ENCODE data around the gene PMVK.

PMVK gene

DNA sequence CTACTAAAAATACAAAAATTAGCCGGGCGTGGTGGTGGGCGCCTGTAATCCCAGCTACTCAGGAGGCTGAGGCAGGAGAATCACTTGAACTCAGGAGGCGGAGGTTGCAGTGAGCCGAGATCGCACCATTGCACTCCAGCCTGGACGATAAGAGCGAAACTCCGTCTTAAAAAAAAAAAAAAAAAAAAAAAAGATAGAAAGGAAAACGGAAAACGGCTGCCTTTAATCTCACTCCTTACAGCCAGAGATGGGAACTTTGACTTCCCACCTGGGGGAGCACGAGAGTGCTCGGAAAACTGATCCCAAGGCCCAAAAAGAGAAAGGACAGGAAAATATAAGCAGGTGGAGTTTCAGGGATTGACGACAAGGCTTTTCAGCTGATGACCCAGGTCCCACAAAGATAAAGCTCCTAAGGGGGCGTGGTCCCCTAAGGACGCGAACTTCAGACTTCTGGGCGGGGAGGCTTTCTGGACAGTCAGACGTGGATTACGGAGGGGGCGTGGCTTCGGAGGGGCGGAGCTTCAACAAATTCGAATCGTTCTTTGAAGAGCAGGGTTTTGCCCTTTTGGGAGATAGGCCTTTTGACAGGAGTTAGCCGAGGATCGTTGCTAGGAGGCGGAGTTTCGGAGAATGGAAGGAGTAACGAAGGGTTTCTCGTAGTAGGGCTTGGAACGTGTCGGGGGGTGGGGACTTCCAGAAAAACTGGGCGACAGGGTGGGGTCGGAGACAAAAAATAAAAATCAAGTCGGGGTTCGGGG lies 37.0 kb upstream of the PMVK start:
- peak overlapping the region; percentile 83 to 85 for H3K4me3 ChIP-seq (ENCODE audit: low read depth in 1 of 2, low read length in 2 of 2)

DNA sequence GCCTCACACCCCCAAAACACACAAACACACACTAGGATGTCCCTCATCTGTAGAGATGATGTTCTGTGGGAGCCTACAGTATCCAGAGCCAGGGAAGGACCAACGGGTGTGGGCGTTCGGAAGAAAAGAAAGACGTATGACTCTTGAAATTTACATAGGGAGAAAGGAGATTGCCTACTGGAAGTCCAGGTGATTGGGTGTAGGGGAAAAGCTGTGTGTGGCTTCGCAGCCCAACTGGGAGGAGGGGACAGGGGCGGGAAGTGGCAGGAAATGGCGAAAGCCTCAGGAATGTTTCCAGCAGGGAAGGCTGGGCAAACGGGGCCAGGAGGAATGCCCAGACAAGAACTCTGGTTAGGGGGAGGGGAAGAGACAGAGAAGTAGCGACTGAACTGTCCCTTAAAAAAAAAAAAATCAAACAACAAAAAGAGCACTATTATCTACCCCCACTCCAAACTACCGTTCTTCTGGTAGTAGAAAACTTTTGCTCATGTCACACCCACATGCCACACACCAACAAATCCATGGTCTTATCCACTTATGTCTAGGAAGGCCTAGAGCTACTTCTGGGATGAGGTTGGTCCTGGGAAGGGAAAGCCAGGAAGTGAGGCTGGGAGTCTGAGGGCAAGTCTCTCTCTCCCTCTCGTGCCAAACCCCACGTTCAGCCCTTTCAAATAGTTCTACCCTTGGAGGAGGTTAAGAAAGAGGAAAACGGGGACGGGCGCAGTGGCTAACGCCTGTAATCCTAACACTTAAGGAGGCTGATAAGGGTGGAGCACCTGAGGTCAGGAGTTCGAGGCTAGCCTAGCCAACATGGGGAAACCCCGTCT lies 36.2 kb upstream of the PMVK start:
- Histone ChIP-seq H3K27ac (ENCODE audit: low read length) (peak overlapping the region; percentile 95), H3K27me3 (ENCODE audit: low read depth, low read length) (no peaks in the 10 kb centered on the region), H3K9me3 (ENCODE audit: control insufficient read depth in 1 of 2, low read length in 2 of 2) (no peaks in the 10 kb centered on the region), H3K4me3 (ENCODE audit: low read depth in 1 of 2, low read length in 2 of 2) (peak overlapping the region; percentile 83 to 85), H3K4me1 (ENCODE audit: control insufficient read depth in 1 of 2, insufficient read depth in 2 of 2, low read length in 2 of 2) (peaks cover 23 to 47% of the 10 kb centered on the region in 2 donors), H3K36me3 (ENCODE audit: control insufficient read depth in 1 of 2, insufficient read depth in 2 of 2, low read length in 2 of 2) (peaks cover 8 to 19% of the 10 kb centered on the region in 2 donors)

More for the DNA sequence above, 37.0 kb upstream of the PMVK start:
- Histone ChIP-seq H3K36me3 (ENCODE audit: control insufficient read depth in 1 of 2, insufficient read depth in 2 of 2, low read length in 2 of 2) (peaks cover 4 to 11% of the 10 kb centered on the region in 2 donors), H3K4me1 (ENCODE audit: control insufficient read depth in 1 of 2, insufficient read depth in 2 of 2, low read length in 2 of 2) (peaks cover 23 to 46% of the 10 kb centered on the region in 2 donors), H3K27me3 (ENCODE audit: low read depth, low read length) (no peaks in the 10 kb centered on the region), H3K9me3 (ENCODE audit: control insufficient read depth in 1 of 2, low read length in 2 of 2) (no peaks in the 10 kb centered on the region), H3K27ac (ENCODE audit: low read length) (peak overlapping the region; percentile 95)

DNA sequence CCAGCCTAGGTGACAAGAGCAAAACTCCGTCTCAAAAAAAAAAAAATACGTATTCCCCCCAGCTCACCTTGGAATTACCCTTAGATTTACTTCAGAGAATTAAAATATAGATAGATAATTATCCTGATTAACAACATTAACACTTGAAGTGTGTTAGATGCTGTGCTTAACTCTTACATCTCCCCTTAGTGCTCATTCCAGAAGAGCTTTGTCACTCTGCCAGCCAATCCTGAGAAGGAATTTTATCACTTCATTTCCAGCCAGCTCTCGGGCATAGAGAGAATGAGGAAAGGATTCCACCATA lies 35.6 kb upstream of the PMVK start:
- Histone ChIP-seq H3K27ac (ENCODE audit: low read length) (peak overlapping the region; percentile 95), H3K4me3 (ENCODE audit: low read depth in 1 of 2, low read length in 2 of 2) (peak overlapping the region; percentile 83 to 85), H3K36me3 (ENCODE audit: control insufficient read depth in 1 of 2, insufficient read depth in 2 of 2, low read length in 2 of 2) (peaks cover 13 to 25% of the 10 kb centered on the region in 2 donors), H3K9me3 (ENCODE audit: control insufficient read depth in 1 of 2, low read length in 2 of 2) (no peaks in the 10 kb centered on the region), H3K4me1 (ENCODE audit: control insufficient read depth in 1 of 2, insufficient read depth in 2 of 2, low read length in 2 of 2) (peaks cover 23 to 47% of the 10 kb centered on the region in 2 donors), H3K27me3 (ENCODE audit: low read depth, low read length) (no peaks in the 10 kb centered on the region)

DNA sequence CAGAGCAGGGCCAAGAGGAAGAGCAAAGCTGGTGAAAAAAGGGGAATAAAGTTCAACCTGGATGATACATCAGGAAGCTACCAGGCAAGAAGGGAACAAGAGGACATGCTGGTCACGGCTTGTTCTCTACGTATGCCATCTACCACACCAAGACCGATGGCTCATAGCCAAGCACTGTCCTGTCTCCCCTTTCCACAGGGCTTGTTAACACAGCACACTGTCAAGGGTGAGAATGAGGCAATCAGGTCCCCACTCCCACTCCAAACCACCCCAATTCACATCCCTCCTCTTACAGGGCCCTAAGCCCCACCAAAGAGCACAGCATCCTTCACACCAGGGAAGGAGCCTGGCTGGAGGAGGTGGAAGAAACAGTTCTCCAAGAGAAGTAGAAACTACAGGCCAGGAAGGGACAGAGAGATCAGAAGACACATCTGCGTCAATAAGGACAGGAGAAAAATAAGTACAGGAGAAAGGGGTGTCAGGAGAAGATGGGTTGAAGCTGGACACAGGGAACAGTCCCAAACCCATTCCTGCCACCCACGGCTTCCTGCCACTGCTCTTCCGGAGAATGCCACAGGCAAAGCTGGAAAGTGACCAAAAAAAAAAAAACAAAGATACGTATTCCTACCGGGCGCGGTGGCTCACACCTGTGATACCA lies 35.0 kb upstream of the PMVK start:
- H3K36me3 ChIP-seq (ENCODE audit: control insufficient read depth in 1 of 2, insufficient read depth in 2 of 2, low read length in 2 of 2): peaks cover 20 to 32% of the 10 kb centered on the region in 2 donors
- peak overlapping the region; percentile 48 to 65 for H3K4me3 ChIP-seq (ENCODE audit: low read depth in 1 of 2, low read length in 2 of 2)
- H3K27me3 ChIP-seq (ENCODE audit: low read depth, low read length): no peaks in the 10 kb centered on the region
- H3K9me3 ChIP-seq (ENCODE audit: control insufficient read depth in 1 of 2, low read length in 2 of 2): no peaks in the 10 kb centered on the region
- peaks cover 23 to 46% of the 10 kb centered on the region in 2 donors for H3K4me1 ChIP-seq (ENCODE audit: control insufficient read depth in 1 of 2, insufficient read depth in 2 of 2, low read length in 2 of 2)
- peak overlapping the region; percentile 78 for H3K27ac ChIP-seq (ENCODE audit: low read length)

DNA sequence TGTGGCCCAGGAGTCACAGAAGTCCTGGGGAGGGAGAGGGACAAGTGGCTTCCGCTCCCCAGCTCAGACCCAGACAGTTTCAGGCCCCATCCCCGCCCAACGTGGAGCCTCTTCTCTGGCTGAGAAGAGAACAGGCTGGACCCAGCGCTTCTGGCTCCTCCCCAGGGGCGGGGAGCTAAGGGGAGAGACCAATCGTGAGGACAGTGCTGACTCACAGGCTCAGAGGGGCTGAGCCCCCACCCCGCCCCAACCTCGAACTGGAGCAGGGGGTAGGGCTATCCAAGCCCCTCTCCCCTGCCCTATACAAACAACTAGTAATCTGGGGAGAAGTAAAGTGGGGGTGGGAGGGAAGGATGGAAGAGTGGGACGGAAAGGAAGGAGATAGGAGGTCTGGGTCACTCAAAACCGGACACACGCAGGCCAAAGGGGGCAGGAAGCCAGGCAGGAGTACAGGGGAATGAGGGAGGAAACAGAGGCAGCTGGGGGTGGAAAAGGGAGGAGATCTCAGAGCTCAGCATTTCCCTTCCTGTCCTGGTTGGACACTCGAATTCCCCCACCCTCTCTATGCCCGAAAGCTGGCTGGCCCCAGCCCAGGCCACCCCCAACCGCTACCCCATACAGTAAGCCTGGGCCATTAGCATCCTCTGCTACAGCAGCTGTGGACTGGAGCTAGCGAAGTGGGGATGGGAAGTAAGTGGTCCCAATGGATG lies 34.3 kb upstream of the PMVK start, which contains the start of gene SHC1:
TSS of gene SHC1 (minus strand) at position 117 of the 710 bp plus-strand sequence. CDS start 221 bp downstream, outside the sequence.
- Histone ChIP-seq H3K27ac (ENCODE audit: low read length) (peak within 1 kb of the TSS; percentile 78), H3K4me3 (ENCODE audit: low read depth in 1 of 2, low read length in 2 of 2) (peak within 1 kb of the TSS; percentile 48 to 65), H3K36me3 (ENCODE audit: control insufficient read depth in 1 of 2, insufficient read depth in 2 of 2, low read length in 2 of 2) (peaks cover 26 to 38% of the 10 kb centered on the region in 2 donors), H3K27me3 (ENCODE audit: low read depth, low read length) (no peaks in the 10 kb centered on the region), H3K9me3 (ENCODE audit: control insufficient read depth in 1 of 2, low read length in 2 of 2) (no peaks in the 10 kb centered on the region), H3K4me1 (ENCODE audit: control insufficient read depth in 1 of 2, insufficient read depth in 2 of 2, low read length in 2 of 2) (peaks cover 17 to 39% of the 10 kb centered on the region in 2 donors)

DNA sequence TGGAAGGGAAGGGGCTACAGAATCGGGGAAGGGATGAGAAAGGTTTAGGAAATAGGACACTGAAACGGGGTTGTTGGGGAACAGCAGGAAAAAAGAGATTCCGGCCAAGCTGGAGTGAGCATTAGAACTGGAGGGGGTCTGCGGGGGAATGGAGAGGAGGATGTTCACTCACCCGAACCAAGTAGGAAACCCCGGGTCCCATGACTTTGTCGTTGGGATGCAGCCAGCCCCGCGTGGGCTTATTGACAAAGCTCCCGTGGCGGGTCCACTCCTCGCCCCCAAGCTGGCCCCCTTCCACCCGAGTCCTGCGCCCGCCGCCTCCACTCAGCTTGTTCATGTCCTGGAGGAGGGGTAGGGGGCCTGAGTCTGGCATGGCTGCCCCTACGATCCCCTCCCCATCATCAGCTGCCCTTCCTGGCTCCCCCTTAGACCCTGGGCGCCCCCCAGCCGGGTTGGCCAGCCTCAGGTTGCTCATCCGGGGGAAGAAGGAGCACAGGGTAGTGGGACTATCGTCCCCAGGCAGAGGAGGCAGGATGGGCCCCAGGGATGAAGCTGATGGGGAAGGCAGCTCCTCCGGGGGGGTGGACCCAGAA lies 33.4 kb upstream of the PMVK start:
- no peaks in the 10 kb centered on the region for H3K9me3 ChIP-seq (ENCODE audit: control insufficient read depth in 1 of 2, low read length in 2 of 2)
- H3K36me3 ChIP-seq (ENCODE audit: control insufficient read depth in 1 of 2, insufficient read depth in 2 of 2, low read length in 2 of 2): peaks cover 27 to 46% of the 10 kb centered on the region in 2 donors
- H3K27me3 ChIP-seq (ENCODE audit: low read depth, low read length): no peaks in the 10 kb centered on the region
- H3K4me1 ChIP-seq (ENCODE audit: control insufficient read depth in 1 of 2, insufficient read depth in 2 of 2, low read length in 2 of 2): peaks cover 17 to 39% of the 10 kb centered on the region in 2 donors
- peak overlapping the region; percentile 48 to 65 for H3K4me3 ChIP-seq (ENCODE audit: low read depth in 1 of 2, low read length in 2 of 2)
- peak overlapping the region; percentile 78 for H3K27ac ChIP-seq (ENCODE audit: low read length)

DNA sequence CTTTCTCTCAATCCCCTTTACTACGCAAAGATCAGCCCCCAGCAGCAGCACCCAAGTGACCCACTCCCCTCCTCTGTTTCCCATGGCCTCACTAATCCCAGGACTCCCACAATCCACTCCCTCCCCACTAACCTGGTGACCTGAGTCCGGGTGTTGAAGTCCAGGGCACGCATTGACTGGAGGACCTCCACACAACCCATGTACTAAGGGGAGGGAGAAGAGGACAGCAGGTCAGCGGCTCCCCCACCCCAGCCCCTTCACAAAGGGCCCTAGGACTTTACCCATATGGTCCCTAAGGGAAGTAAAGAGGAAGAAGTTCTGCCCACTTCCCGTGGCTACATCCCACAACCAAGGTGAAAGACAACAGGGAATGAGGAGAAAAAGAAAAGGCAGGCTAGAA lies 32.7 kb upstream of the PMVK start:
- Histone ChIP-seq H3K4me1 (ENCODE audit: control insufficient read depth in 1 of 2, insufficient read depth in 2 of 2, low read length in 2 of 2) (peaks cover 17 to 39% of the 10 kb centered on the region in 2 donors), H3K9me3 (ENCODE audit: control insufficient read depth in 1 of 2, low read length in 2 of 2) (no peaks in the 10 kb centered on the region), H3K27ac (ENCODE audit: low read length) (peak overlapping the region; percentile 78), H3K4me3 (ENCODE audit: low read depth in 1 of 2, low read length in 2 of 2) (peak overlapping the region; percentile 48 to 65), H3K27me3 (ENCODE audit: low read depth, low read length) (no peaks in the 10 kb centered on the region), H3K36me3 (ENCODE audit: control insufficient read depth in 1 of 2, insufficient read depth in 2 of 2, low read length in 2 of 2) (peaks cover 31 to 52% of the 10 kb centered on the region in 2 donors)

DNA sequence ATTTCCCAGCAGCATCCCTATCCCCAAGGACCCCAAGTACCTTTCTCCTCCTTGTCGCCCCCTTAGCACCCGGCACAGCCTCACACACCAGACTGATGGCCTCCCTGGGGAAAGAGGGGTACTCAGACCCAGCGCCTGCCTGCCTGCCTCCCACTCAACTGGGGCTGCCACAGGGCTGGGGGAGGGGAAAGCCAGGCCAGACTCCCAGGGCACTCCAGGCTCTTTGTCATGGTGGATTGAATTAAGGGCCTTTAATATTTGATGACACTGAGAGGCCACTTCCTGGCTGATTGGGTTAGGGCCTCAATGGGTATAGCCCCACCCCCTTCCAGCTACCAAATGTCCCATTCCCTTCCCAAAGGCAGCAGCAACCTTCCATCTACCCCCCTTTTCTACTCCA lies 32.2 kb upstream of the PMVK start:
- Histone ChIP-seq H3K4me1 (ENCODE audit: control insufficient read depth in 1 of 2, insufficient read depth in 2 of 2, low read length in 2 of 2) (peaks cover 17 to 39% of the 10 kb centered on the region in 2 donors), H3K9me3 (ENCODE audit: control insufficient read depth in 1 of 2, low read length in 2 of 2) (no peaks in the 10 kb centered on the region), H3K36me3 (ENCODE audit: control insufficient read depth in 1 of 2, insufficient read depth in 2 of 2, low read length in 2 of 2) (peaks cover 34 to 52% of the 10 kb centered on the region in 2 donors), H3K27ac (ENCODE audit: low read length) (peak overlapping the region; percentile 78), H3K27me3 (ENCODE audit: low read depth, low read length) (no peaks in the 10 kb centered on the region), H3K4me3 (ENCODE audit: low read depth in 1 of 2, low read length in 2 of 2) (peak overlapping the region; percentile 48 to 65)

DNA sequence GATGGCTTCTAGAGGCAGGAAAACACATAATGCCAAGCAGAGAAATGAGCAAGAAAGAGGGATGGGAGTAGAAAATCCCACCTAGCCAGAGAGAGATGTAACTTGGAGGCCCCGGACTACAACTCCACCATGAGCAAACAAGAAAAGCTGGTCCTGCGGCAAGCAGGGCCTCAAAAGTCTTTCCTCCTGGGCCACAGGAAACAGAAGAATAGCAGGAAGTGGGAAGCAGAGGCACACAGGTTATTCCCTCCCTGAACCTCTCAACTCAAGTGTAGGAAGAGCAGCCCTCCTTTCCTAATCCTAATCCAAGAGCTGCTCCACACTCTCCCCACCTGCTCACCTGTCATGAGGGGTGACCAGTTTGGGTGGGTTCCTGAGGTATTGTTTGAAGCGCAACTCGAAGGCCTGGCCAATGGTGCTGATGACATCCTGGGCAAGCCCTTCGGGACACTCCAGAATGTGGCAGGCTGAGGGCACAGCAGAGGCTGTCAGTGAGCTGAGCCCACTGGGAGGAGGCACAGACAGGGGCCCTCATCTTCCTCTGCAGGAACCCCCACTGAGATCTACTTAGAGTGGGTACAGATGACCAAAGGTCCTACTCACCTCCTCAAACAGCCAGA lies 30.9 kb upstream of the PMVK start:
- no peaks in the 10 kb centered on the region for H3K27me3 ChIP-seq (ENCODE audit: low read depth, low read length)
- peaks cover 40 to 58% of the 10 kb centered on the region in 2 donors for H3K36me3 ChIP-seq (ENCODE audit: control insufficient read depth in 1 of 2, insufficient read depth in 2 of 2, low read length in 2 of 2)
- H3K9me3 ChIP-seq (ENCODE audit: control insufficient read depth in 1 of 2, low read length in 2 of 2): no peaks in the 10 kb centered on the region
- peak overlapping the region in 1 of 2 donors; percentile 30 for H3K4me3 ChIP-seq (ENCODE audit: low read depth in 1 of 2, low read length in 2 of 2)
- peaks cover 14 to 38% of the 10 kb centered on the region in 2 donors for H3K4me1 ChIP-seq (ENCODE audit: control insufficient read depth in 1 of 2, insufficient read depth in 2 of 2, low read length in 2 of 2)
- H3K27ac ChIP-seq (ENCODE audit: low read length): peak overlapping the region; percentile 14

DNA sequence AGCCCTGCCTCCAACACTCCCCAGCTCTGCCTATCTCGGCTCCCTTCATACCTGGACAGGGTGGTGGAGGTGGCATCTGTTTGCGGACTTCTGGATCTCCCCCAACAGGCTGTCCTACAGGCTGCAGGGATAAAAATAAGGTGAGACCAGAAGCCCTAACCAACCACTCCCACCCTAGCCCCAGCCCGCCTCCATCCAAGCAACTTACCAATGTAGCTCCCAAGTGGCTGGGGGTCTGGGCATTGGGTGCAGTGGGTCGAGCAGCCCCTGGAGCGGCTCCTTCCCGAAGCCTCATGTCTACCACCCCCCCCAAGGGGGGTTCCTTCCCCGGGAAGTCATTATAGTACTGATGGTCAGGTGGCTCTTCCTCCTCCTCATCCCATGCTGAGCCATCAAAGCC lies 29.6 kb upstream of the PMVK start:
- Histone ChIP-seq H3K4me3 (ENCODE audit: low read depth in 1 of 2, low read length in 2 of 2) (no peak overlapping the region), H3K9me3 (ENCODE audit: control insufficient read depth in 1 of 2, low read length in 2 of 2) (no peaks in the 10 kb centered on the region), H3K27me3 (ENCODE audit: low read depth, low read length) (no peaks in the 10 kb centered on the region), H3K27ac (ENCODE audit: low read length) (no peak overlapping the region), H3K4me1 (ENCODE audit: control insufficient read depth in 1 of 2, insufficient read depth in 2 of 2, low read length in 2 of 2) (peaks cover 4 to 32% of the 10 kb centered on the region in 2 donors), H3K36me3 (ENCODE audit: control insufficient read depth in 1 of 2, insufficient read depth in 2 of 2, low read length in 2 of 2) (peaks cover 40 to 55% of the 10 kb centered on the region in 2 donors)

Data from muscle layer of duodenum (tissue), 2 donors.